Measurements from ENCODE around the gene SUCLA2. TPM values are rescaled to one million over a fixed set of nuclear protein-coding genes. Genes with fewer than 3 reads are reported as not detected.

SUCLA2 gene
- total RNA-seq, 1 experiment from 2014 or later = 80.9 TPM

DNA sequence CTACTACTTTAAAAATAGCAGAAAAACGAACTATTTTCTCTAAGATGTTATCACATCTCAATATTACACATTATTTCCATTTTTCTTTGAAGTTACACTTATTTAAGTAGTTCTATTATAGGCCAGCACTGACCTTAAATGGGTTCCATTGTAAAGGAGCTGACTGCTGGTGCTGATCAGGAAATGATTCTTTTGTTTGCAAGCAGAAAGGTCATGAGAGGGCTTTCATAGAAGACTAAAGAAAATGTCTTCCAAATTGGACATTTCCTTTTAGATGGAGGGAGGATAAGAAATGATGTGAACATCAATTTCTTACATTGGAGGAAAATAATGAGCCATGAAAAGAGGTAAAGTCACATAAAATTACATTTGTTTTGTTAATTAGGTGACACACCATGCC is 96.2 kb downstream of the SUCLA2 start:
- Histone ChIP-seq H3K4me1 (replicated peaks) (no peaks in the 10 kb centered on the region), H3K36me3 (no peaks in the 10 kb centered on the region), H3K9me3 (replicated peaks) (no peaks in the 10 kb centered on the region), H3K27ac (no peak overlapping the region), H3K4me3 (no peak overlapping the region), H3K27me3 (replicated peaks) (no peaks in the 10 kb centered on the region)
- no peak for DNase-seq (ENCODE audit: low read depth in 1 of 2, low spot score in 2 of 2)

DNA sequence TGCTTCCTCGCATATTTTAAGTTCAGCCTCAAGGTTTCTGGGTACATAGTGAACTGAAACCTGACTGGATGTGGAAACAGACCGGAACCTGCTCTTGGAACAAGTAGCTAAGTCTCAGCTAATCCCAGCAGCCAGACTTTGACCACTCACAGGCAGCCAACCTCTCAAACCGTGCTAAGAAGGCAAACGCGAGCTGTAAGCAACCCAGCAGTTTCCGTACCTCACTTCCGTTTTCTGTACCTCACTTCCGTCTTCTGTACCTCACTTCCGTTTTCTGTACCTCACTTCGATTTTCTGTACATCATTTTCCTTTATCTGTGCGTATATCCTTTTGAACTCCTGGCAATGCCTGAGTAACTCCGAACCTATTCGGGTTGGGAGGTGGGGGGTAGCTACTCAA is 96.8 kb downstream of the SUCLA2 start:
- H3K27ac ChIP-seq = no peak overlapping the region

DNA sequence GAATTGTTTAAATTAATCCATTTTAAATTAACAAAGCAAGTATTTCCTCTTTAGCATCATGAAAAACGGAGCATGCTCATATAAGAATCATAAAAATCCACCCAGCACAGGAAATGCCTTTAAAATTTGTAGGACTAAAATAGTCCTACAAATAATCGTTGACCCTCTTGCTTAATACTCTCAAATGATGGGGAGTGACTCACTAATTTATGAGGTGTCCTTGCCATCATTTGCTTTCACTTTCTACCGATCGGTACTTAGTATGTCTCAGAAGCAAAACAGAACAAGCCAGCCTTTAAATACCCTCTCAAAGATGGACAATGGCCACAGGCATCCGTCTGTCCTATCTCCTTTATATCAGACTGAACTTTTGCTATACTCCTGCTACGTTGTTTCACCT is 97.2 kb downstream of the SUCLA2 start:
- no peaks in the 10 kb centered on the region for H3K9me3 ChIP-seq (replicated peaks)
- H3K36me3 ChIP-seq = no peaks in the 10 kb centered on the region
- H3K4me1 ChIP-seq (replicated peaks) = no peaks in the 10 kb centered on the region
- H3K4me3 ChIP-seq = no peak overlapping the region
- no peak for DNase-seq (ENCODE audit: low read depth in 1 of 2, low spot score in 2 of 2)
- no peaks in the 10 kb centered on the region for H3K27me3 ChIP-seq (replicated peaks)
- H3K27ac ChIP-seq = no peak overlapping the region

More for the DNA sequence above, 96.8 kb downstream of the SUCLA2 start:
- H3K36me3 ChIP-seq = no peaks in the 10 kb centered on the region
- H3K4me3 ChIP-seq = no peak overlapping the region
- no peaks in the 10 kb centered on the region for H3K4me1 ChIP-seq (replicated peaks)
- DNase-seq (ENCODE audit: low read depth in 1 of 2, low spot score in 2 of 2) = no peak
- no peaks in the 10 kb centered on the region for H3K9me3 ChIP-seq (replicated peaks)
- H3K27me3 ChIP-seq (replicated peaks) = no peaks in the 10 kb centered on the region

DNA sequence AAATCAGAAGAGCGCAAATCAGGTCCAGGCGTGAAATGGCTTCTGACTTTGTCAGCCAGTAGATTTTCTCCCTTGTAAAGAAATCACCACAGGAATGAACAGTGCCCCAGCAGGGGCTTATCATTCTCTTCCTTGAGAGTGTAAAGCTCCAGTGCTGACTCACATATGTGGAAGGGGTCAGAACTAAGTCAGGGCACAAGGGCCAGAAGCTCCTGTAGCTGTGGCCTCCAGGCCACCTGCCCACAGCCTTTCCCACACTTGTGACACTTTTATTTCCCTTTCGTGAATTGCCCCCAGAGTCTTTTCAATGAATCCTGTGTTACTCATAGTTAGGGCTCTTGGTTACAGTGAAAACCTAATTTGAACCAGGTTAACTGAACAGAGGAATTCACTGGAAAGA is 99.6 kb downstream of the SUCLA2 start:
- no peak overlapping the region for H3K4me3 ChIP-seq
- H3K27me3 ChIP-seq (replicated peaks) = no peaks in the 10 kb centered on the region
- DNase-seq (ENCODE audit: low read depth in 1 of 2, low spot score in 2 of 2) = no peak
- H3K27ac ChIP-seq = no peak overlapping the region
- no peaks in the 10 kb centered on the region for H3K4me1 ChIP-seq (replicated peaks)
- no peaks in the 10 kb centered on the region for H3K9me3 ChIP-seq (replicated peaks)
- no peaks in the 10 kb centered on the region for H3K36me3 ChIP-seq

DNA sequence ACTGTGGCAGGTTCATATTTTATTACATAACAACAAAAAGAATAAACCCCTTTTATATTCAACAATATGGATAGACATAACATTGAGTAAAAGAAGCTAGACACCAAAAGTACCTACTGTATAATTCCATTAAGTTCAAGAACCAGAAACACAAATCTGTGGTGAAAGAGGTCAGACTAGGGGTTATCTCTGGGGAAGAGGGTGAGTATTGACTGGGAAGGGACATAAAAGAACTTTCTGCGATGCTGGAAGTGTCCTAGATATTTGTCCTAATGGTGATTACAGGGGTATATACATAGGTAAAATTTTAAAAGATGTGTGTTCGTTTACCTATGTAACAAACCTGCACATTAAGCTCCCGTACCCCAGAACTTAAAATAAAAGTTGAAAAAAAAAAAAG is 103.0 kb downstream of the SUCLA2 start:
- Histone ChIP-seq H3K4me1 (replicated peaks) (no peaks in the 10 kb centered on the region), H3K36me3 (no peaks in the 10 kb centered on the region), H3K27ac (no peak overlapping the region), H3K9me3 (replicated peaks) (no peaks in the 10 kb centered on the region), H3K4me3 (no peak overlapping the region), H3K27me3 (replicated peaks) (no peaks in the 10 kb centered on the region)
- no peak for DNase-seq (ENCODE audit: low read depth in 1 of 2, low spot score in 2 of 2)

DNA sequence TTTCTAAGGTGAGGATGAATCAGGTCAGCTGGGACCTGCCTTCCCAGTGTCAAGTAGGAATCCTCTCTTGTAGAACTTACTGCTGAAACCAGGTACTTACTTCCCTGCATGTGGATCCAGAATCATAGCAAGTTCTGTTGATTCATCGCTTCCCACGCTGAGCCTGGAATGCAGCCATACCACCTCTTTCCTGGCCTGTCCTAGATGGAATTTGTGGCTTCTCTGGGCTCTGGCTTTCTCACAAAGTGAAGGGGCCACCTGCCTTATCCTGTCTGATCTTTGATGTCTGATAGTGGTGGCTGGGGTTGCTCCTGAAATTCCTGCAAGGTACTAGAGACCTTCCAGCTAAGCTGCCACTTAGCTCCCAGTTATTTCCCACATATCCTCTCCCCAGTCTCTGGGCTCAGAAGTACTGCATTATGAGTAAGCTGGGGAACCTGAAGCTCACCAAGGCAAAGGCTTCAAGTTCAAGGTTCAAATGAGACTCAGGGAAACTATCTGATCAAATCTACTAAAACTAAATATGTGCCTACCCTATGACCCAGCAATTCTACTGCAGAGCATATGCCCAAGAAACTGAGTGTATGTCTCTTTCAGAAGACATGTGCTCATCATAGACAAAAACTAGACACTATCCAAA is 103.5 kb downstream of the SUCLA2 start:
- H3K9me3 ChIP-seq (replicated peaks) = no peaks in the 10 kb centered on the region
- no peaks in the 10 kb centered on the region for H3K27me3 ChIP-seq (replicated peaks)
- DNase-seq (ENCODE audit: low read depth in 1 of 2, low spot score in 2 of 2) = no peak
- no peak overlapping the region for H3K4me3 ChIP-seq
- no peak overlapping the region for H3K27ac ChIP-seq
- H3K36me3 ChIP-seq = no peaks in the 10 kb centered on the region
- no peaks in the 10 kb centered on the region for H3K4me1 ChIP-seq (replicated peaks)

DNA sequence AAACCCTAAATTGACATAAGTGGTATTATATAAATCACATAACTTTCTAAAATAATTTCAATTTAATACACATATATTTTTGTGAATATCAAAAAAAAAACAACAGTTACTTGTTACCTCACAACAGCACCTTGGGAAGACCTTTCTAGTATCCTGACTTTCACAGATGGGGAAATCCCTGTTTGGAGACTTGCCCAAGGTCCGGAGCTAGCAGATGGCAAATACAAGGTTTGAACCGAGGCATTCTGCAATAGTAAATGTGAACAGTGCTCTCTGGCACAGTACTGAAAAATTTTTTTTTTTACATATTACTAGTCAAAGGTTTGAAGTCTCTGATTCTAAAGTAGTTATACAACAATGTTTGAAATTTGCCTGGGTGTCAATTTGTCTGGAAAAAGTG is 104.5 kb downstream of the SUCLA2 start:
- no peaks in the 10 kb centered on the region for H3K4me1 ChIP-seq (replicated peaks)
- no peak for DNase-seq (ENCODE audit: low read depth in 1 of 2, low spot score in 2 of 2)
- no peaks in the 10 kb centered on the region for H3K27me3 ChIP-seq (replicated peaks)
- H3K9me3 ChIP-seq (replicated peaks) = no peaks in the 10 kb centered on the region
- H3K36me3 ChIP-seq = no peaks in the 10 kb centered on the region
- no peak overlapping the region for H3K4me3 ChIP-seq
- H3K27ac ChIP-seq = no peak overlapping the region

DNA sequence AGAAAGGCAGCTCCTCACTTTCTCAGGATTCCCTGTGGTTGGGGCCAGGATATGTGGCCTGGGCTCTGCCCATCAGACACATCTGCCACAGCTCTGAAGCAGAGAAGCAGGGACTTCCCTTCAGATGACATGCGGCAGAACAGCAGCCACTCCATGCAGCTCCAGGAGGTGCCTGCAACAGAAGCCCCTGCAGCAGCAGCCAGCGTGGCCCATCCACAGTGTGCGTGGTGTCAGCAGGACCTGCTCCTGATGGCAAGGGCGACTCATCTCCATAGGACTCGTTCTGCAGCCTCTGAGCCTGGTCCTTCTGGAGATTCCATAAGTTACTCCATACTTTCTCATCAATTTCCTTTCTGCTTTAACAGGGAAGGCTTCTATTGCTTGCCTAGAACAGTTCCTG is 105.0 kb downstream of the SUCLA2 start:
- Histone ChIP-seq H3K4me3 (no peak overlapping the region), H3K9me3 (replicated peaks) (no peaks in the 10 kb centered on the region), H3K4me1 (replicated peaks) (no peaks in the 10 kb centered on the region), H3K27me3 (replicated peaks) (no peaks in the 10 kb centered on the region), H3K36me3 (no peaks in the 10 kb centered on the region), H3K27ac (no peak overlapping the region)
- no peak for DNase-seq (ENCODE audit: low read depth in 1 of 2, low spot score in 2 of 2)

DNA sequence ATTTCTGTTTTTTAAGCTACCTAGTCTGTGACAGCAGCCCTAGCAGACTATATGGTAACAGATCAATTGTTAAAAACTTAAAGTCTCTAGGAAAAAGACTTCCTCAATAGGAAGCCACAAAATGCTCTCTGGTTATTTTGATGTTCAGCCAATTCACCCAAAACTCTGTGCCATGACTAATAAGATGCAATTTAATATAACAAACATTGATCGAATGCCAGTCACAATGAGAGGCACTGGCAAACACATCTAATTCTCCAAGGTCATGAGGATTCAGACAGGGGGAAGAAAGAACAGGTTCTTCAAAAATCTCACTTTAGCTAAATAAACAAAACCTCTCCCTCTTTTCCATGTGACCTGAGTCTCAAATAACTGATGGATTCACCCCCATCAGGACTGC is 107.5 kb downstream of the SUCLA2 start:
- Histone ChIP-seq H3K9me3 (replicated peaks) (no peaks in the 10 kb centered on the region), H3K27ac (no peak overlapping the region), H3K36me3 (no peaks in the 10 kb centered on the region), H3K27me3 (replicated peaks) (no peaks in the 10 kb centered on the region), H3K4me1 (replicated peaks) (no peaks in the 10 kb centered on the region), H3K4me3 (no peak overlapping the region)
- DNase-seq (ENCODE audit: low read depth in 1 of 2, low spot score in 2 of 2) = no peak

Other genes with a start within 250 kb of the SUCLA2 start
- 47.9 and 49.2 TPM in 2 replicates for gene NUDT15, start 36.5 kb upstream of the SUCLA2 start, total RNA-seq (2014; rRNA removed; shearing (Covaris generic))
- 35.3 and 36.2 TPM in 2 replicates for gene MED4, start 93.8 kb upstream of the SUCLA2 start, total RNA-seq (2014; rRNA removed; shearing (Covaris generic))
- gene ITM2B, start 231.9 kb upstream of the SUCLA2 start, total RNA-seq (2014; rRNA removed; shearing (Covaris generic)) = 142 and 172 TPM in 2 replicates